Measurements from ENCODE around the gene TMEM108. TPM values are rescaled to one million over a fixed set of nuclear protein-coding genes. Genes with fewer than 3 reads are reported as not detected.

Gene TMEM108
- total RNA-seq, 2 donors from 2014 or later = 1.6 TPM; not detected in 1

GRCh38 chr3:133294253-133294652, 256.1 kb downstream of the TMEM108 start:
- ATAC-seq = no peak
- no peak overlapping the region for H3K27ac ChIP-seq
- no peaks in the 10 kb centered on the region for H3K27me3 ChIP-seq
- H3K4me3 ChIP-seq = no peak overlapping the region
- 65 to 67% methylated on average over 1 of the region's 1 CpG for WGBS, 2 donors
- intact Hi-C loops (cut with DNase I) = no loop called here
- TF ChIP-seq CTCF (IDR thresholded peaks at IDR 0.05) (no peak), POLR2A (IDR thresholded peaks at IDR 0.05) (no peak)
- no peaks in the 10 kb centered on the region for H3K36me3 ChIP-seq (replicated peaks in 1 of 2; ENCODE audit: insufficient read depth in 1 of 2, low read depth in 2 of 2)
- no peaks in the 10 kb centered on the region for H3K9me3 ChIP-seq
- DNase-seq = no peak
- no peaks in the 10 kb centered on the region for H3K4me1 ChIP-seq

GRCh38 chr3:133295199-133295901, 257.2 kb downstream of the TMEM108 start:
- H3K27me3 ChIP-seq = no peaks in the 10 kb centered on the region
- ATAC-seq (no peak), DNase-seq (no peak)
- no peaks in the 10 kb centered on the region for H3K4me1 ChIP-seq
- no peak for TF ChIP-seq POLR2A (IDR thresholded peaks at IDR 0.05)
- TF ChIP-seq CTCF (IDR thresholded peaks at IDR 0.05) = no peak
- intact Hi-C loops (cut with DNase I) = no loop called here
- no peaks in the 10 kb centered on the region for H3K36me3 ChIP-seq (replicated peaks in 1 of 2; ENCODE audit: insufficient read depth in 1 of 2, low read depth in 2 of 2)
- no peak overlapping the region for H3K4me3 ChIP-seq
- WGBS, 2 donors = 52 to 78% methylated on average over 4 of the region's 4 CpGs
- no peak overlapping the region for H3K27ac ChIP-seq
- no peaks in the 10 kb centered on the region for H3K9me3 ChIP-seq

GRCh38 chr3:133295944-133296917, 258.0 kb downstream of the TMEM108 start:
- Histone ChIP-seq H3K27ac (no peak overlapping the region), H3K36me3 (replicated peaks in 1 of 2; ENCODE audit: insufficient read depth in 1 of 2, low read depth in 2 of 2) (no peaks in the 10 kb centered on the region), H3K4me1 (no peaks in the 10 kb centered on the region), H3K27me3 (no peaks in the 10 kb centered on the region), H3K9me3 (no peaks in the 10 kb centered on the region), H3K4me3 (no peak overlapping the region)
- intact Hi-C loops (cut with DNase I) = no loop called here
- TF ChIP-seq POLR2A (IDR thresholded peaks at IDR 0.05) (no peak), CTCF (IDR thresholded peaks at IDR 0.05) (no peak)
- DNase-seq (no peak), ATAC-seq (no peak)
- 70 to 71% methylated on average over 6 of the region's 6 CpGs for WGBS, 2 donors

GRCh38 chr3:133296981-133297380, 258.8 kb downstream of the TMEM108 start:
- TF ChIP-seq CTCF (IDR thresholded peaks at IDR 0.05) (no peak), POLR2A (IDR thresholded peaks at IDR 0.05) (no peak)
- H3K4me3 ChIP-seq = no peak overlapping the region
- no peaks in the 10 kb centered on the region for H3K4me1 ChIP-seq
- intact Hi-C loops (cut with DNase I) = no loop called here
- no peak for ATAC-seq
- H3K27me3 ChIP-seq = no peaks in the 10 kb centered on the region
- no peaks in the 10 kb centered on the region for H3K36me3 ChIP-seq (replicated peaks in 1 of 2; ENCODE audit: insufficient read depth in 1 of 2, low read depth in 2 of 2)
- H3K27ac ChIP-seq = no peak overlapping the region
- 71 to 80% methylated on average over 5 of the region's 5 CpGs for WGBS, 2 donors
- H3K9me3 ChIP-seq = no peaks in the 10 kb centered on the region
- DNase-seq = no peak

Measured in body of pancreas (tissue), 4 donors.